Stimulated activated CD8-positive, alpha-beta memory T cell treated with anti-CD3 and anti-CD28 coated beads, Interleukin-7, amount 100 ng/mL, for 24 hours (primary cell): Measurements from ENCODE around the gene ITGA1.
"Not testable (repeated sequence)": the region's sequence is repeated elsewhere in the genome, so short reads cannot be mapped to it uniquely, and the experiment has no call there.

Experiments used
- DNase-seq: peaks from one replicate; pipeline ENCODE4 v3.0.0-alpha.2; 2020; ENCODE audit warnings: low read depth

Gene ITGA1

GRCh38 chr5:52801329-52801728 is 13.6 kb downstream of the ITGA1 start:
- DNase-seq, result no peak

GRCh38 chr5:52802272-52802973 is 14.7 kb downstream of the ITGA1 start:
- DNase-seq, result no peak

GRCh38 chr5:52802974-52803336 is 15.2 kb downstream of the ITGA1 start:
- no peak for DNase-seq

GRCh38 chr5:52804387-52804791 is 16.7 kb downstream of the ITGA1 start:
- no peak for DNase-seq

- no peak for DNase-seq
These were observed 17.3 kb downstream of the ITGA1 start for GRCh38 chr5:52804981-52805380.

GRCh38 chr5:52805615-52806014 is 17.9 kb downstream of the ITGA1 start:
- no peak for DNase-seq

- no peak for DNase-seq
These were observed 19.3 kb downstream of the ITGA1 start for GRCh38 chr5:52807037-52807436.

GRCh38 chr5:52807723-52808122 is 20.0 kb downstream of the ITGA1 start:
- DNase-seq, result no peak

GRCh38 chr5:52808316-52808901 is 20.7 kb downstream of the ITGA1 start:
- no peak for DNase-seq

- no peak for DNase-seq
These were observed 22.2 kb downstream of the ITGA1 start for GRCh38 chr5:52809884-52810283.

GRCh38 chr5:52810426-52810825 is 22.7 kb downstream of the ITGA1 start:
- no peak for DNase-seq

- DNase-seq, result no peak
These were observed 23.5 kb downstream of the ITGA1 start for GRCh38 chr5:52811067-52811749.

- DNase-seq, result no peak
These were observed 26.8 kb downstream of the ITGA1 start for GRCh38 chr5:52814352-52815148.

GRCh38 chr5:52817818-52818217 is 30.1 kb downstream of the ITGA1 start:
- DNase-seq, result no peak

GRCh38 chr5:52818360-52818759 is 30.6 kb downstream of the ITGA1 start:
- no peak for DNase-seq

- not testable (repeated sequence) for DNase-seq
These were observed 31.1 kb downstream of the ITGA1 start for GRCh38 chr5:52818807-52819206.

- no peak for DNase-seq
These were observed 34.2 kb downstream of the ITGA1 start for GRCh38 chr5:52821901-52822300.

- DNase-seq, result no peak
These were observed 34.7 kb downstream of the ITGA1 start for GRCh38 chr5:52822437-52822836.

GRCh38 chr5:52824827-52825226 is 37.1 kb downstream of the ITGA1 start:
- no peak for DNase-seq

- no peak for DNase-seq
These were observed 38.1 kb downstream of the ITGA1 start for GRCh38 chr5:52825826-52826225.

GRCh38 chr5:52827815-52828214 is 40.1 kb downstream of the ITGA1 start:
- DNase-seq, result no peak

- no peak for DNase-seq
These were observed 41.9 kb downstream of the ITGA1 start for GRCh38 chr5:52829664-52830063.

- no peak for DNase-seq
These were observed 42.9 kb downstream of the ITGA1 start for GRCh38 chr5:52830650-52831049.
